RWPE1 (cell line): ENCODE data around the gene MRPL16.

Experiments
- CTCF ChIA-PET: fragments of 350-600 bp; sonication (Branson Sonifier 250); formaldehyde crosslinking; extraction: SDS; loops from one replicate; lab custom pipeline; 2021; lab: Yijun Ruan, JAX
- POLR2A ChIA-PET: fragments of 400-600 bp; formaldehyde crosslinking; extraction: SDS; loops from one replicate; lab custom pipeline; 2020; ENCODE audit warnings: antibody characterized with exemption; ENCODE audit not compliant: low non-redundant PET; lab: Yijun Ruan, JAX
- DNase-seq: peaks from one replicate; pipeline ENCODE4 v3.0.0; 2012; ENCODE audit warnings: low spot score
- H3K27ac ChIP-seq: fragments of 450-650 bp; 2 replicates; pipeline ENCODE4 v1.5.1; 2017
- TF ChIP-seq, protein P1 (sequence below): fragments of 450-650 bp; conservative IDR thresholded peaks from 2 replicates; pipeline ENCODE4 v1.5.1; 2017; ENCODE audit warnings: low read depth, mild to moderate bottlenecking

MRPL16 gene

GRCh38 chr11:59847626-59848025, 37.0 kb upstream of the MRPL16 start:
- CTCF ChIA-PET = no interaction called here
- POLR2A ChIA-PET = interaction anchor here (0.6 kb wide), 1 partner anchor 683 kb away, joined by 3 read pairs; no protein-coding TSS in a partner anchor

DNA sequence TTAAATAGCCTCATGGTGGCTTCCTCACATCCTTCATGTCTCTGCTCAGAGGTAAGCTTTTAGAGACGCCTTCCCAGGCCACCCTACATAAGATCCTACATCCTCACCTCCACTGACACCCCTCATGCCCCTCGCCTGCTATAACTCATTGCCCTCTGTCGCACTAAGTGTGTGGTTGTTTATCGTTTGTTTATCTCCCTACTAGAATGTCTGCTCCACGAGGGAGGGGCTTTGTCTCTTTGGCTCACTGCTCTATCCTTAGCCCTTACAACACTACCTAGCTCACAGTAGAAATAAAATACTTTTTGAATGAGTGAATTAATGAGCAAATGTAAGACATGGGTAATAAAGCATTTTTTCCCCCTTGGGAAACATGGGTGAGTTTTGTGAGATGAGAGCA, 36.0 kb upstream of the MRPL16 start:
- H3K27ac ChIP-seq = no peak overlapping the region
- POLR2A ChIA-PET = no interaction called here
- DNase-seq = no peak
- CTCF ChIA-PET = interaction anchor here (1.0 kb wide), 1 partner anchor 24 kb away, joined by 3 read pairs; no protein-coding TSS in a partner anchor
- TF ChIP-seq, protein P1, sequence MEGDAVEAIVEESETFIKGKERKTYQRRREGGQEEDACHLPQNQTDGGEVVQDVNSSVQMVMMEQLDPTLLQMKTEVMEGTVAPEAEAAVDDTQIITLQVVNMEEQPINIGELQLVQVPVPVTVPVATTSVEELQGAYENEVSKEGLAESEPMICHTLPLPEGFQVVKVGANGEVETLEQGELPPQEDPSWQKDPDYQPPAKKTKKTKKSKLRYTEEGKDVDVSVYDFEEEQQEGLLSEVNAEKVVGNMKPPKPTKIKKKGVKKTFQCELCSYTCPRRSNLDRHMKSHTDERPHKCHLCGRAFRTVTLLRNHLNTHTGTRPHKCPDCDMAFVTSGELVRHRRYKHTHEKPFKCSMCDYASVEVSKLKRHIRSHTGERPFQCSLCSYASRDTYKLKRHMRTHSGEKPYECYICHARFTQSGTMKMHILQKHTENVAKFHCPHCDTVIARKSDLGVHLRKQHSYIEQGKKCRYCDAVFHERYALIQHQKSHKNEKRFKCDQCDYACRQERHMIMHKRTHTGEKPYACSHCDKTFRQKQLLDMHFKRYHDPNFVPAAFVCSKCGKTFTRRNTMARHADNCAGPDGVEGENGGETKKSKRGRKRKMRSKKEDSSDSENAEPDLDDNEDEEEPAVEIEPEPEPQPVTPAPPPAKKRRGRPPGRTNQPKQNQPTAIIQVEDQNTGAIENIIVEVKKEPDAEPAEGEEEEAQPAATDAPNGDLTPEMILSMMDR = no peak

More at GRCh38 chr11:59847626-59848025, 37.0 kb upstream of the MRPL16 start:
- DNase-seq = no peak
- no peak overlapping the region for H3K27ac ChIP-seq
- TF ChIP-seq, protein P1 = no peak

- ChIA-PET CTCF (interaction anchor here (1.0 kb wide), 1 partner anchor 23 kb away, joined by 3 read pairs; no protein-coding TSS in a partner anchor), POLR2A (no interaction called here)
- no peak for DNase-seq
- H3K27ac ChIP-seq = no peak within 1 kb of the TSS
- TF ChIP-seq, protein P1 = no peak
Measured at GRCh38 chr11:59845399-59845798, 34.8 kb upstream of the MRPL16 start, which contains the start of gene CBLIF. Gene CBLIF, minus strand, starts transcription at chr11:59845499. Its CDS starts 46 bp downstream, at chr11:59845453.

- ChIA-PET POLR2A (no interaction called here), CTCF (no interaction called here)
- DNase-seq = no peak
Measured at GRCh38 chr11:59842316-59842715, 31.7 kb upstream of the MRPL16 start.

GRCh38 chr11:59841514-59841913, 30.9 kb upstream of the MRPL16 start:
- ChIA-PET POLR2A (no interaction called here), CTCF (interaction anchor here (0.6 kb wide), 1 partner anchor 1248 kb away, joined by 3 read pairs; no protein-coding TSS in a partner anchor)
- no peak for DNase-seq
- H3K27ac ChIP-seq = no peak overlapping the region
- TF ChIP-seq, protein P1 = no peak

More at GRCh38 chr11:59842316-59842715, 31.7 kb upstream of the MRPL16 start:
- TF ChIP-seq, protein P1 = no peak
- no peak overlapping the region for H3K27ac ChIP-seq

GRCh38 chr11:59839615-59840014, 29.0 kb upstream of the MRPL16 start:
- POLR2A ChIA-PET = no interaction called here
- no peak for DNase-seq
- TF ChIP-seq, protein P1 = no peak
- H3K27ac ChIP-seq = no peak overlapping the region
- CTCF ChIA-PET = no interaction called here
